GM21786 (cell line): ENCODE data around the gene RNF225.
"Not testable (repeated sequence)": the region's sequence is repeated elsewhere in the genome, so short reads cannot be mapped to it uniquely, and the experiment has no call there.

Source experiments
- ATAC-seq: cut with Tn5 transposase; IDR thresholded peaks from one replicate; pipeline ENCODE4 v1.9.1; 2021; ENCODE audit not compliant: unreplicated experiment

Gene RNF225

DNA sequence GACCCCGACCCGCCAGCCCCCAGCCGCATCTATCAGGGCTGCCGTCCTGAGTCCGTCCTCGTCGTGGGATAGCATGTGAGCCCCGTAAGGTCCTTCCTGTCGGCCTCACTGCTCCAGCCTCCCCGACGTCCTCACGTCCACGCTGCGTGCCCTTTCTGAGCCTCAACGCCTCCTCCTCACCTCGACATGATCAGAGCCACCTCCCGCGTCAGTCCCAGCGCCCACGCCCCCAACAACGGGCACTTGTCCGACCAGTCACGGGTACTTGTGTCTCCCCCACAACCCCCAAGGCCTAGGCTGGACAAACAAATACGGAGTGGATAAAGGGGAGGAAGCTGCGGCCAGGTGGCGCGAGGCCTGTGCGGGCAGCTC is 33.6 kb upstream of the RNF225 start:
- no peak for ATAC-seq

- peak; percentile 87 for ATAC-seq
Observed at GRCh38 chr19:58362272-58362994, 33.0 kb upstream of the RNF225 start, which contains the start of gene ZNF497. ZNF497 (minus strand) TSS chr19:58362751; CDS start chr19:58357635, 5,116 bp downstream.

GRCh38 chr19:58364146-58364545 is 31.3 kb upstream of the RNF225 start:
- ATAC-seq, result no peak

GRCh38 chr19:58366585-58367430 is 28.6 kb upstream of the RNF225 start:
- no peak for ATAC-seq

DNA sequence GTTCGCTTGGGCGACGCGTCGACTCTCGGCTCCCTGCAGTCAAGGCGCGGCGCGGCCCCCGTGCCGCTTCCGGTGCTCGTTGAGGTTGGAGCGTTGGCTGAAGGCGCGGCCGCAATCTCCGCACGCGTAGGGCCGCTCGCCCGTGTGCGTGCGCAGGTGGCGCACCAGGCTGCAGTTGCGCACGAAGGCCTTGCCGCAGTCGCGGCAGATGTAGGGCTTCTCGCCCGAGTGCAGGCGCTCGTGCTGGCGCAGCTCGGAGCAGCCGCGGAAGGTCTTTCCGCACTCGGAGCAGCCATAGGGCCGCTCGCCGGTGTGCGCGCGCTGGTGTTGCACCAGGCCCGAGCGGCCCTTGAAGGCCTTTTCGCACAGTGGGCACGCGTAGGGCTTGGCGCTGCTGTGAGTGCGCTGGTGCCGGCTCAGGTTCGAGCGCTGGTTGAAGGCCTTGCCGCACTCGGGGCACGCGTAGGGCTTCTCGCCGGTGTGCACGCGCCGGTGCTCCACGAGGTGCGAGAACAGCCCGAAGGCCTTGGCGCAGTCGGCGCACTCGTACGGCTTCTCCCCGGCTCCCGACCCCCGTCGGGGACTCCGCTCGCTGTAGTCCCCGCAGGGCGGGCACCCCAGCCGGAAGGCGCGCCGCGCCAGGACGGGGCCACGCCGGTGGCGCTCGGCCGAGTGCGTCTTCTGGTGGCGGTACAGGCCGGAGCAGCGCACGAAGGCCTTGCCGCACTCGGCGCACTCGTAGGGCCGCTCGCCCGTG is 27.6 kb upstream of the RNF225 start:
- ATAC-seq, result no peak

GRCh38 chr19:58368561-58369360 is 26.7 kb upstream of the RNF225 start:
- ATAC-seq, result no peak

DNA sequence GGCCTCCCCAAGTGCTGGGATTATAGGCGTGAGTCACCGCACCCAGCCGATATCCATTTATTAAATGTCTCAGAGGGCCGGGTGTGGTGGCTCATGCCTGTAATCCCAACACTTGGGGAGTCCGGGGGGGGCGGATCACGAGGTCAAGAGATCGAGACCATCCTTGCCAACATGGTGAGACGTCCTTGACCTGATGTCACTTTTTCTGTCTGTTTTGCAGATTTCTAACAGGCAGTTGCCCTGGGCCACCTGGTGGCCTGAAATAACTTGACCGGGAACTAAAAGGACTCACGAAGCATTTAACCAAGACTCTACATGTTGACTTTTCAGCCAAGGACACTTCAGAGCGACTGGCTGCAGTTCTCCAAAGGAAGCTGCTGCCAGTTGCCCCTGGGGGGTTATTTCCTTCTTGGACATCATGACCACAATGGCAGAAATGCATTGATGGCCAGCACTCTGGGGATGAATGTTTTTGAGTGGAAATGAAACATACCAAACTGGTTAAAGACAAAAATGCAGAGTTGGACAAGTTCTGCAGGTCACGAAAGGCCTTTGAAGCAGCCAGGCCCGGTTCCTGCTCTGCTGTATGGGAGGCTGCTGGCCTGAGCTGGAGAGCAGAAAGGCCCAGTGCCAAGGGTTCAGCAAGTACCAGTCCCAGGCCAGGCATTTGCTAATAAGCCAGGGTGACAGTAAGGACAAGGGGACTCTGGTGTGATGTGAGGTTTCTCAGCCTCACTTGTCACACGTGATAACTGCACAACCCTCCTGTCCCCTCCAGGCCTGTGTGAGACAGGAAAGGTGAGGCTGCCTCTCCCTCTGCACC is 22.9 kb upstream of the RNF225 start:
- no peak for ATAC-seq

DNA sequence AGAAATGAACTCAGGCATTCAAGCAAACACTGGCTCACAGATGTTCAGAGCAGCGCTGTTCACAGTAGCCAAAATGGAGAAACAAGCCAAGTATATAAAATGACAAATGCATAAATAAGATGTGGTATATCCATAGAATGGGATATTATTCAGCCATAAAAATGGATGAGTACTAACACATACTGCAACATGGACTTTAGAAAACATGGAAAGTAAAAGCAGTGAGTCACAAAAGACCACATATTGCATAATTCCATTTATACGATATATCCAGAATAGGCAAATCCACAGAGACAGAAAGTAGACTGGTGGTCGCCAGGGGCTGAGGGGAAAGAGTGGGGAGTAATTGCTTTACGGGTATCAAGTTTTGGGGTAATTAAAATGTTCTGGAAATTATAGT is 21.3 kb upstream of the RNF225 start:
- no peak for ATAC-seq

- not testable (repeated sequence) for ATAC-seq
Observed at GRCh38 chr19:58376724-58377123, 18.7 kb upstream of the RNF225 start.

DNA sequence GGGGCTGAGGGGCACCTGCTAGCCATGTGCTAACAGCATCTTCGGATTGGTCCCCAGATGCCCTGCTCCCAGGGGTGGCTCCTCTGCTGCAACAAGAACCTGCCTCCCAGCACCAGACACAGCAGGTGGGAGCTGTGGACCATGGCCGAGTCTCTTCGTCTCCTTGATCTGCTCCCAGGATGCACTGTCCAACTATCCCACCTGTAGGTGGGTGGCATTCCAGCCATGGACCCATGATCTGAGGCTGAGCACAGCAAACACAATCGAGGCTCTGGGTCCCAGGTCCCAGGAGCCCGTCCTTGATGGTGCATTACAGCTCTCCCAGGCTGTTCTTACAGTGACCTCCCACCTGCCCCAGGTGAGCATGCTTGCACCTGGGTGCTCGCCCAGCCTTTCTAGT is 16.2 kb upstream of the RNF225 start:
- no peak for ATAC-seq

DNA sequence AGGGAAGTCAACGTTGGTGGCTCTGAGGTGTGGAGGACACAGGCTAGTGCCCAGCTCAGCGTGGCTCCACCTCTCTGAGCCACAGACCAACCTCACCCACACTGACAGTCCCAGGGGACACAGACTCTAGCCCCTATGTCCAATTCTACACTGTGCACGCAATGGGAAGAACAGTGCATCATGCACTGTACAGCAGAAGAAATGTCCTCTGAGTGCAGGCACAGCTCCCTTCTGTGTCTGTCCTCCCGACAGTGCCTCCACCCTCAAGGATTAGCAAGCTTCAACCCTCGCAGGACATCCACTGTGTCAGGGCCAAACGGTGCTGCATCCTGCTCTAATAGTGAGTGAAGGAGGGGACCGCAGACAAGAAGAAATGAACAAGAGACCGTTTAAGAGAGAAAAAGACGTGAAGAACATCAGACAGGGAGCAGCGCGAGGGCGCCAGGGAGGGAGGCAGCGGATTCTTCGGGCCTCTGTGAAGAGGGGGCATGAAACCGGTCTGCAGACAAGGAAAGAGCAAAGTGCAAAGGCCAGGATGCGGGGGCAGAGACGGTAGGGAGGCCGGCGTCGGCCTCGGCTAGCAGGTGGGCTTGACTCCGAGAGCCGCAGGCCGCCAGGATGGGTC is 15.3 kb upstream of the RNF225 start:
- no peak for ATAC-seq

- peak; percentile 84 for ATAC-seq
Observed at GRCh38 chr19:58380662-58381459, 14.6 kb upstream of the RNF225 start, which contains the start of gene ZNF837. ZNF837 (minus strand) TSS chr19:58381030; CDS start chr19:58369332, 11,698 bp downstream.

GRCh38 chr19:58381460-58382212 is 13.8 kb upstream of the RNF225 start:
- no peak for ATAC-seq

- no peak for ATAC-seq
Observed at GRCh38 chr19:58382997-58383603, 12.4 kb upstream of the RNF225 start.

- no peak for ATAC-seq
Observed at GRCh38 chr19:58385313-58385890, 10.1 kb upstream of the RNF225 start.

GRCh38 chr19:58385891-58386575 is 9.4 kb upstream of the RNF225 start:
- no peak for ATAC-seq
